Loucy (cell line): ENCODE measurements around the gene KAT14.

Experiments
- CTCF ChIP-seq: fragments of 200-600 bp; sonication (generic); conservative IDR thresholded peaks from 2 replicates; pipeline ENCODE4 v1.5.1; 2014; ENCODE audit warnings: mild to moderate bottlenecking, antibody characterized with exemption, low read length
- EZH2phosphoT487 ChIP-seq: fragments of 200-600 bp; IDR thresholded peaks from 2 replicates; pipeline ENCODE4 v1.6.1; 2018; ENCODE audit warnings: antibody characterized with exemption, mild to moderate bottlenecking, moderate library complexity, borderline replicate concordance

- no peak for TF ChIP-seq CTCF
- TF ChIP-seq EZH2phosphoT487, result no peak
These were observed 44.8 kb upstream of the KAT14 start for GRCh38 chr20:18092890-18093289.
